ENCODE results near the gene DBX1.

- TF ChIP-seq POLR2A (IDR thresholded peaks at IDR 0.05) = no peak
- TF ChIP-seq CTCF (IDR thresholded peaks at IDR 0.05) = no peak
- TF ChIP-seq POLR2AphosphoS5 (IDR thresholded peaks at IDR 0.05) = no peak
- TF ChIP-seq EP300 (IDR thresholded peaks at IDR 0.05) = no peak
These were observed 41.0 kb downstream of the DBX1 start for GRCh38 chr11:20119315-20119714.

Measured in suprapubic skin (tissue), 4 donors.